PC-3 (cell line): ENCODE measurements around the gene GTF2E1.

Source experiments
- CTCF ChIP-seq: fragments of 300-600 bp; sonication (generic); conservative IDR thresholded peaks from 2 replicates; pipeline ENCODE4 v1.5.1; 2017; ENCODE audit warnings: antibody characterized with exemption, low read depth, mild to moderate bottlenecking, low read length
- EZH2 ChIP-seq: fragments of 300-600 bp; sonication (generic); IDR thresholded peaks from one replicate; pipeline ENCODE4 v1.6.1; 2017; ENCODE audit warnings: antibody characterized with exemption, mild to moderate bottlenecking, low read length; ENCODE audit not compliant: unreplicated experiment

DNA sequence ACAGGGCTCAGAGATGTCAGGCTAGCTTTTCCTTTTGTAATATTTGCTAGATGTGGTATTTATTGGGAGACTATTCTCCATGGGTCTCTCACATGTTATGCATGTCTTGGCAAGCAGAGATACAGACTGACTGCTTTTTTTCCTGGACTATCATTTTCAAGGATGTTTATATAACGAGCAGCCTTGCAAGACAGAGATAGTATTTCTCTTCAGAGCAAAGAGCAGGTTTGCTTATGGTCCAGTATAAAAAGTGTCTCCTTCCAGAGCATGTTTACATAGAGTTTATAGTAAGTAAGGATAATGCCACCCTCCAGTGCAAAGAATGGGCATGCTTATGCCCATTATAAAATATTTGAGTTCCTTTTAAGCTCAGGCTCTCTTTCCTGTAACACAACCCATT is 24.6 kb downstream of the GTF2E1 start:
- TF ChIP-seq EZH2 (no peak), CTCF (no peak)
